Stomach (tissue), 9 donors: ENCODE results near the gene TRIM26. TPM values are rescaled to one million over a fixed set of nuclear protein-coding genes. Genes with fewer than 3 reads are reported as not detected.

Source experiments
- DNase-seq, 2 donors: peaks; one replicate each; pipeline versions ENCODE4 v3.0.0 to v3.0.0-alpha.2; 2013 to 2019
- H3K27ac ChIP-seq, 5 donors: fragments of 200-600 bp in 4 of 5; sonication (generic) in 4 of 5; one replicate each; pipeline ENCODE4 v1.5.1; 2013 to 2019; ENCODE audit warnings: mild to moderate bottlenecking in 1 of 5, moderate library complexity in 1 of 5
- H3K27me3 ChIP-seq, 3 donors: fragments of 200-600 bp; sonication (generic); one replicate each; pipeline ENCODE4 v1.5.1; 2017 to 2019; ENCODE audit warnings: mixed run types in 1 of 3
- H3K36me3 ChIP-seq, 4 donors: fragments of 200-600 bp; sonication (generic); 1 replicate in 3 of 4; 2 replicates in 1 of 4; pipeline ENCODE4 v1.5.1; 2016 to 2019
- H3K4me1 ChIP-seq, 4 donors: fragments of 200-600 bp; sonication (generic); one replicate each; pipeline ENCODE4 v1.5.1; 2016 to 2019
- H3K4me3 ChIP-seq, 4 donors: fragments of 200-600 bp; sonication (generic) in 3 of 4; one replicate each; pipeline ENCODE4 v1.5.1; 2016 to 2019; ENCODE audit warnings: mild to moderate bottlenecking in 1 of 4
- H3K9me3 ChIP-seq, 4 donors: fragments of 200-600 bp; sonication (generic); one replicate each; pipeline ENCODE4 v1.5.1; 2016 to 2019
- CTCF ChIP-seq, 7 experiments: fragments of 450-650 bp in 4 of 7; fragments of 200-600 bp in 3 of 7; sonication (generic) in 3 of 7; IDR thresholded peaks; one replicate each; pipeline ENCODE4 v1.5.1; 2016 to 2019; ENCODE audit warnings: antibody characterized with exemption in 7 of 7, control low read depth in 2 of 7, mild to moderate bottlenecking in 1 of 7
- EP300 ChIP-seq: sonication (generic); formaldehyde crosslinking; IDR thresholded peaks from one replicate; pipeline ENCODE4 v1.6.1; 2017; ENCODE audit warnings: antibody characterized with exemption
- POLR2A ChIP-seq, 4 donors: fragments of 450-650 bp; IDR thresholded peaks; one replicate each; pipeline ENCODE4 v1.6.1; 2016; ENCODE audit warnings: antibody characterized with exemption in 4 of 4, control low read depth in 2 of 4, mild to moderate bottlenecking in 1 of 4, moderate library complexity in 1 of 4
- POLR2AphosphoS5 ChIP-seq, 3 donors: sonication (generic); formaldehyde crosslinking; IDR thresholded peaks; one replicate each; pipeline ENCODE4 v1.6.1; 2016; ENCODE audit warnings: antibody characterized with exemption in 3 of 3
- WGBS, 5 donors: extraction: QIAGEN DNeasy Blood & Tissue Kit in 3 of 5; methylation state at CpG; one replicate each; pipeline versions ENCODE4 v1.1.5 to v1.1.7; 2013 to 2018; 5-methylcytosine and 5-hydroxymethylcytosine counted together
- intact Hi-C: fragments of 100-400 bp; cut with DNase I; formaldehyde crosslinking; loops from one replicate; pipeline ENCODE4 v1.15.1; 2023; ENCODE audit warnings: low total_unique reads
- polyA plus RNA-seq, 3 donors: library from polyadenylated mRNA; stranded (reverse); fragments of 200-250 nt; gene quantifications; one replicate each; pipeline ENCODE4 v1.2.3, GENCODE V29; 2013
- total RNA-seq, 5 donors: library from RNA; depleted of rRNA; stranded (reverse); fragments of >200 nt; gene quantifications; one replicate each; pipeline versions ENCODE4 v1.1.0 to v1.2.3, GENCODE V29; 2014 to 2016
- donor health status: healthy with polysubstance abuse.
- donor health status: Bipolar disorder and iron deficiency.
- donor health status: healthy.

TRIM26 gene
- total and polyA plus RNA-seq, 8 donors = 25.1 to 53.9 (median 30.4) TPM

GRCh38 chr6:30184417-30185031, 28.7 kb downstream of the TRIM26 start:
- WGBS, 5 donors = 70 to 93% (median 86%) methylated on average over 5 of the region's 5 CpGs
- peaks cover 31 to 51% (median 48%) of the 10 kb centered on the region in 4 donors for H3K36me3 ChIP-seq

GRCh38 chr6:30180145-30180544, 33.1 kb downstream of the TRIM26 start:
- Histone ChIP-seq H3K4me1 (no peaks in the 10 kb centered on the region), H3K36me3 (peaks cover 4 to 10% (median 9%) of the 10 kb centered on the region in 4 donors), H3K9me3 (peaks cover 0 to 14% (median 7%) of the 10 kb centered on the region in 4 donors), H3K27me3 (peaks cover 0 to 17% (median 0%) of the 10 kb centered on the region in 3 donors), H3K4me3 (no peak overlapping the region), H3K27ac (no peak overlapping the region)
- WGBS, 5 donors = 91 to 100% (median 93%) methylated on average over 1 of the region's 1 CpG
- TF ChIP-seq CTCF (IDR thresholded peaks at IDR 0.05) (no peak), POLR2A (IDR thresholded peaks at IDR 0.05) (no peak), POLR2AphosphoS5 (IDR thresholded peaks at IDR 0.05) (no peak), EP300 (no peak)
- intact Hi-C loops = no loop called here
- DNase-seq = no peak

More at GRCh38 chr6:30184417-30185031, 28.7 kb downstream of the TRIM26 start:
- TF ChIP-seq POLR2A (IDR thresholded peaks at IDR 0.05) (no peak), POLR2AphosphoS5 (IDR thresholded peaks at IDR 0.05) (no peak), EP300 (no peak), CTCF (IDR thresholded peaks at IDR 0.05) (no peak)
- Histone ChIP-seq H3K4me3 (no peak overlapping the region), H3K27ac (no peak overlapping the region), H3K4me1 (no peaks in the 10 kb centered on the region), H3K9me3 (peaks cover 0 to 12% (median 7%) of the 10 kb centered on the region in 4 donors), H3K27me3 (peaks cover 0 to 4% (median 0%) of the 10 kb centered on the region in 3 donors)
- DNase-seq = no peak
- intact Hi-C loops = no loop called here

- intact Hi-C loops = no loop called here
- no peak overlapping the region for H3K4me3 ChIP-seq
- H3K9me3 ChIP-seq = peaks cover 0 to 14% (median 7%) of the 10 kb centered on the region in 4 donors
- no peak for TF ChIP-seq POLR2AphosphoS5 (IDR thresholded peaks at IDR 0.05)
- no peak for TF ChIP-seq EP300
- TF ChIP-seq POLR2A (IDR thresholded peaks at IDR 0.05) = no peak
- TF ChIP-seq CTCF (IDR thresholded peaks at IDR 0.05) = no peak
- H3K27ac ChIP-seq = no peak overlapping the region
- WGBS, 5 donors = 0 to 92% (median 91%) methylated on average over 1 of the region's 1 CpG
- no peaks in the 10 kb centered on the region for H3K4me1 ChIP-seq
- no peaks in the 10 kb centered on the region for H3K36me3 ChIP-seq
- no peak for DNase-seq
- peaks cover 0 to 31% (median 0%) of the 10 kb centered on the region in 3 donors for H3K27me3 ChIP-seq
Measured at GRCh38 chr6:30178837-30179236, 34.4 kb downstream of the TRIM26 start.

- no peak for TF ChIP-seq EP300
- no peak for TF ChIP-seq POLR2A (IDR thresholded peaks at IDR 0.05)
- no peak for TF ChIP-seq POLR2AphosphoS5 (IDR thresholded peaks at IDR 0.05)
- no peak for TF ChIP-seq CTCF (IDR thresholded peaks at IDR 0.05)
- DNase-seq = no peak
- Histone ChIP-seq H3K36me3 (no peaks in the 10 kb centered on the region), H3K27me3 (peaks cover 0 to 61% (median 24%) of the 10 kb centered on the region in 3 donors), H3K9me3 (peaks cover 0 to 10% (median 7%) of the 10 kb centered on the region in 4 donors), H3K4me1 (peaks cover 8 to 13% (median 9%) of the 10 kb centered on the region in 4 donors), H3K4me3 (no peak overlapping the region), H3K27ac (no peak overlapping the region)
- intact Hi-C loops = no loop called here
- 76 to 88% (median 78%) methylated on average over 2 of the region's 2 CpGs for WGBS, 5 donors
Measured at GRCh38 chr6:30175765-30176164, 37.4 kb downstream of the TRIM26 start.
